Fibroblast of lung (primary cell): ENCODE results near the gene HACL1. TPM values are rescaled to one million over a fixed set of nuclear protein-coding genes. Genes with fewer than 3 reads are reported as not detected.

ENCODE experiments used
- DNase-seq, 2 donors: peaks; one replicate each; pipeline versions ENCODE4 v3.0.0 to v3.0.0-alpha.2; 2010; ENCODE audit warnings: low read depth in 2 of 2
- H2AFZ ChIP-seq: 2 replicates; pipeline ENCODE4 v1.5.1; 2012; ENCODE audit warnings: low read length, control low read depth, inconsistent platforms
- H3K27ac ChIP-seq: 2 replicates; pipeline ENCODE4 v1.5.1; 2011; ENCODE audit warnings: low read length, control low read depth; ENCODE audit not compliant: insufficient read depth
- H3K27me3 ChIP-seq: 2 replicates; pipeline ENCODE4 v1.5.1; 2011; ENCODE audit warnings: mild to moderate bottlenecking, low read length; ENCODE audit not compliant: control insufficient read depth, insufficient read depth
- H3K36me3 ChIP-seq: 2 replicates; pipeline ENCODE4 v1.5.1; 2011; ENCODE audit warnings: low read length; ENCODE audit not compliant: control insufficient read depth, insufficient read depth
- H3K4me1 ChIP-seq: 2 replicates; pipeline ENCODE4 v1.5.1; 2011; ENCODE audit warnings: low read length; ENCODE audit not compliant: control insufficient read depth, insufficient read depth; ENCODE audit errors: extremely low read depth
- H3K4me2 ChIP-seq: 2 replicates; pipeline ENCODE4 v1.5.1; 2011; ENCODE audit warnings: low read length, control low read depth; ENCODE audit not compliant: insufficient read depth; ENCODE audit errors: extremely low read depth
- H3K4me3 ChIP-seq, 4 experiments: fragments of 200-600 bp in 1 of 4; sonication (generic) in 1 of 4; replicated peaks in 1 of 4; 2 replicates each; pipeline ENCODE4 v1.5.1; 2011 to 2016; ENCODE audit warnings: low read length in 4 of 4, low read depth in 3 of 4, mild to moderate bottlenecking in 3 of 4, control low read depth in 2 of 4, inconsistent platforms in 1 of 4, mixed read lengths in 1 of 4; ENCODE audit not compliant: insufficient read depth in 1 of 4; ENCODE audit errors: control extremely low read depth in 1 of 4
- H3K79me2 ChIP-seq: 2 replicates; pipeline ENCODE4 v1.5.1; 2012; ENCODE audit warnings: mild to moderate bottlenecking, low read length, inconsistent platforms; ENCODE audit not compliant: control insufficient read depth, insufficient read depth
- H3K9ac ChIP-seq: 2 replicates; pipeline ENCODE4 v1.5.1; 2011; ENCODE audit warnings: mild to moderate bottlenecking, low read length, control low read depth; ENCODE audit not compliant: insufficient read depth
- H3K9me3 ChIP-seq: 2 replicates; pipeline ENCODE4 v1.5.1; 2012; ENCODE audit warnings: low read depth, low read length; ENCODE audit not compliant: control insufficient read depth, insufficient read depth
- H4K20me1 ChIP-seq: 2 replicates; pipeline ENCODE4 v1.5.1; 2011; ENCODE audit warnings: low read length; ENCODE audit not compliant: control insufficient read depth, insufficient read depth; ENCODE audit errors: extremely low read depth
- CTCF ChIP-seq, 2 donors: IDR thresholded peaks in 1 of 2; conservative IDR thresholded peaks in 1 of 2; 1 replicate in 1 of 2; 2 replicates in 1 of 2; pipeline ENCODE4 v1.5.1; 2011 to 2012; ENCODE audit warnings: low read length in 2 of 2, control low read depth in 1 of 2, inconsistent platforms in 1 of 2, low read depth in 1 of 2, mild to moderate bottlenecking in 1 of 2
- EZH2 ChIP-seq: IDR thresholded peaks from 2 replicates; pipeline ENCODE4 v1.5.1; 2012; ENCODE audit warnings: low read length, control low read depth, mild to moderate bottlenecking; ENCODE audit errors: missing control alignments
- polyA minus RNA-seq: library from RNA; depleted of rRNA, polyadenylated mRNA; stranded (reverse); fragments of >200 nt; gene quantifications from 2 replicates; pipeline ENCODE4 v1.2.3, GENCODE V29; 2011; ENCODE audit warnings: low replicate concordance
- polyA plus RNA-seq, 2 donors: library from polyadenylated mRNA; depleted of rRNA in 1 of 2; stranded (reverse) in 1 of 2; unstranded in 1 of 2; fragments of >200 nt; gene quantifications; 2 replicates each; pipeline ENCODE4 v1.2.1, GENCODE V29; 2011 to 2012; ENCODE audit warnings: missing spikeins in 1 of 2
- total RNA-seq: library from RNA; depleted of rRNA; stranded (reverse); fragments of >200 nt; gene quantifications from 2 replicates; pipeline ENCODE4 v1.2.1, GENCODE V29; 2014

HACL1 gene
- total RNA-seq (16.4 and 20.6 TPM in 2 replicates), polyA plus RNA-seq (16.0 and 17.7 TPM in 2 replicates), polyA minus RNA-seq (4.1 and 7.7 TPM in 2 replicates)
- polyA plus RNA-seq (2012): 9.8 and 13.6 TPM in 2 replicates

- TF ChIP-seq EZH2: no peak
- TF ChIP-seq CTCF (conservative IDR thresholded peaks at IDR 0.05 in 1 of 2, IDR thresholded peaks at IDR 0.05 in 1 of 2; ENCODE audit: low read depth in 1 of 2, low read length in 2 of 2): peak in 1 of 2 donors; percentile 22
- H3K4me3 ChIP-seq: peak within 1 kb of the TSS; percentile 68 to 99 (median 79)
- peaks cover 5% of the 10 kb centered on the region for H3K79me2 ChIP-seq
- no peaks in the 10 kb centered on the region for H3K27me3 ChIP-seq
- H3K36me3 ChIP-seq: no peaks in the 10 kb centered on the region
- peak; percentile 99 for DNase-seq
- H3K9ac ChIP-seq: peak within 1 kb of the TSS; percentile 73
- peak within 1 kb of the TSS; percentile 77 for H3K27ac ChIP-seq
- peak within 1 kb of the TSS; percentile 97 for H2AFZ ChIP-seq
- peak within 1 kb of the TSS; percentile 97 for H3K4me2 ChIP-seq
- no peaks in the 10 kb centered on the region for H3K9me3 ChIP-seq
- no peaks in the 10 kb centered on the region for H4K20me1 ChIP-seq
- H3K4me1 ChIP-seq: no peaks in the 10 kb centered on the region
Observed at GRCh38 chr3:15601399-15602145, at the start of gene HACL1, which contains the start of gene BTD. HACL1 (minus strand) TSS chr3:15601569; CDS start chr3:15601463, 106 bp downstream. BTD (plus strand) TSS chr3:15601745; CDS start chr3:15635440, 33,695 bp downstream.

DNA sequence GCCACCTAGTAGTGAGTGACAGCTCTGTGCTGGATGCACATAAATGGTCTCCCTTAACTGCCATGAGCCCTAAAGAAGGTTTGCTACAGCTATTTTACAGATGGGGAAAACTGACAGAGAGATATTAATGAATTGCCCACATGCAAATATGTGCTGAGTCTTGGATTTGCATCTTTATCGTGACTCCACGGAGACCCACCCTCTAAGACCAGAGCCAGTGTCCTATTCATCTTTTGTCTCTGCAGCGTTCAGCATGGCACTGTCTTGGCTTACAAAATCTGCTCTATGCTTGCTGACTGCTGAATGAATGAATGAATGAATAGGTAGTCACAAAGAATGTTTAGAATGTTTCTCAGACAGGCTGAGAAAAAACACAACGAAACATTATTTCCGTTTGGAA is 48.5 kb upstream of the HACL1 start:
- TF ChIP-seq EZH2: no peak
- no peak for TF ChIP-seq CTCF (conservative IDR thresholded peaks at IDR 0.05 in 1 of 2, IDR thresholded peaks at IDR 0.05 in 1 of 2; ENCODE audit: low read depth in 1 of 2, low read length in 2 of 2)
- peak in 1 of 2 donors; percentile 33 for DNase-seq
- H3K27ac ChIP-seq: no peak overlapping the region

DNA sequence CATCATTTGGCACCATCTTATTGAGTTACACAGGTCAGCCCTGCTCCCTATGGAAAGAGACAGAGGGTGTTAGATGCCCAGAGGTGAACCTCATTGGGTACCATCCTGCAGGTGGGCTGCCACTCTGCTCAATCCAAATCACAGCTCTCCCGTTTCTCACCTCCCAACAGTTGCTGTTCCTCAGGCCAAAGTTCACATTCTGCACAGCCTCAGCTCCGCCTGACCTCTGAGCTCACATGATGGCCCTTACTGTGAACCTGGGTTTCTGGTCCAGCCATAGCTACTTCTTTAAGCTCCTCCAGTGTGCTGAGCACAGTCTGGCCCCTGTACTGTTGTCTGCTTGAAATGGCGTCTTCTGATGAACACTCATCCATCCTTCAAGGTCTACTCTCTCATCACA is 48.0 kb upstream of the HACL1 start:
- Histone ChIP-seq H3K36me3 (no peaks in the 10 kb centered on the region), H3K27me3 (no peaks in the 10 kb centered on the region), H4K20me1 (no peaks in the 10 kb centered on the region), H3K9me3 (no peaks in the 10 kb centered on the region), H3K4me3 (no peak overlapping the region), H3K4me2 (no peak overlapping the region), H3K79me2 (no peaks in the 10 kb centered on the region), H3K27ac (no peak overlapping the region), H3K9ac (no peak overlapping the region), H2AFZ (no peak overlapping the region), H3K4me1 (peaks cover 28% of the 10 kb centered on the region)
- TF ChIP-seq EZH2 (no peak), CTCF (conservative IDR thresholded peaks at IDR 0.05 in 1 of 2, IDR thresholded peaks at IDR 0.05 in 1 of 2; ENCODE audit: low read depth in 1 of 2, low read length in 2 of 2) (no peak)
- DNase-seq: no peak

More for the DNA sequence above, 48.5 kb upstream of the HACL1 start:
- no peaks in the 10 kb centered on the region for H3K79me2 ChIP-seq
- peaks cover 28% of the 10 kb centered on the region for H3K4me1 ChIP-seq
- H3K4me3 ChIP-seq: no peak overlapping the region
- H3K27me3 ChIP-seq: no peaks in the 10 kb centered on the region
- H3K4me2 ChIP-seq: no peak overlapping the region
- no peak overlapping the region for H3K9ac ChIP-seq
- H2AFZ ChIP-seq: no peak overlapping the region
- H3K9me3 ChIP-seq: no peaks in the 10 kb centered on the region
- H3K36me3 ChIP-seq: no peaks in the 10 kb centered on the region
- H4K20me1 ChIP-seq: no peaks in the 10 kb centered on the region
